SH-SY5Y (cell line): ENCODE measurements around the gene RPL5.

Experiments used
- GATA2 ChIP-seq: IDR thresholded peaks from 2 replicates; pipeline ENCODE4 v1.6.1; 2011; ENCODE audit warnings: mild to moderate bottlenecking, low read depth, low read length
- GATA3 ChIP-seq: IDR thresholded peaks from 2 replicates; pipeline ENCODE4 v1.6.1; 2011; ENCODE audit warnings: low read depth, mild to moderate bottlenecking, low read length, moderate library complexity

RPL5 gene

DNA sequence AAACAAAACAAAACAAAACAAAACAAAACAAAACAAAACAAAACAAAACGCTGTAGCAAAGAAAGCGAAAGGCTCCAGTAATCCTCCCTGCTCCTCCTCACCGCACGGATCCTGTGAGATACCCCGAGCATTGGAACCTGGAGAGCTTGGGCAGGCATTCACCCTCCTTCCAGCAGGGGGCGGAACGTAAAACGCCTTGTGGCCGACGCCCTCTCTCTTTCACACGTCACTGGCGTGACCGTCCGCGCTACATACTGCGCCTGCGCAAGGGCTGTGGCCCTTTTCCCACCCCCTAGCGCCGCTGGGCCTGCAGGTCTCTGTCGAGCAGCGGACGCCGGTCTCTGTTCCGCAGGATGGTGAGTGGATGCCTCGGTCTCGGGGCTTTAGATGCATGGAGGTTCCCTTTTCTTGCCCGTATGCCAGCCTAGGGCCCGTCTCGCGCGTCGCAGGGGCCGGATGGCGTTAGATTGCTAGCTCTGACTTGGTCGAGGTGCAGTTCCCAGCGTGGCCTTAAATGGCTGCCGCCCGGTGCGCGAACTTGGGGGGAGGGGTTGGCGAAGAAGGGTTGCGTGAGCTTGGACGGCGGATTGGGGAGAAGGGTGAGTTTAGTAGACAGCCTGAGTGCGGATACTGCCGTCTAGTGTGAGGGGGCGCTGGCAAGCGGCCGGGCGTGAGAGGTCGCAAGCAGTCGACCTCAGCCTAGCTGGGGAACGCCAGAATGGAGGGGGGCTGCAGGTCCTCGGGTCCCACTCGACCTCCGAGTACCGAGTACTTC, at the start of gene RPL5:
TSS of gene RPL5 (plus strand) at position 279 of the 775 bp plus-strand sequence. CDS start at position 354, 75 bp downstream.
- TF ChIP-seq GATA2 (no peak), GATA3 (no peak)

DNA sequence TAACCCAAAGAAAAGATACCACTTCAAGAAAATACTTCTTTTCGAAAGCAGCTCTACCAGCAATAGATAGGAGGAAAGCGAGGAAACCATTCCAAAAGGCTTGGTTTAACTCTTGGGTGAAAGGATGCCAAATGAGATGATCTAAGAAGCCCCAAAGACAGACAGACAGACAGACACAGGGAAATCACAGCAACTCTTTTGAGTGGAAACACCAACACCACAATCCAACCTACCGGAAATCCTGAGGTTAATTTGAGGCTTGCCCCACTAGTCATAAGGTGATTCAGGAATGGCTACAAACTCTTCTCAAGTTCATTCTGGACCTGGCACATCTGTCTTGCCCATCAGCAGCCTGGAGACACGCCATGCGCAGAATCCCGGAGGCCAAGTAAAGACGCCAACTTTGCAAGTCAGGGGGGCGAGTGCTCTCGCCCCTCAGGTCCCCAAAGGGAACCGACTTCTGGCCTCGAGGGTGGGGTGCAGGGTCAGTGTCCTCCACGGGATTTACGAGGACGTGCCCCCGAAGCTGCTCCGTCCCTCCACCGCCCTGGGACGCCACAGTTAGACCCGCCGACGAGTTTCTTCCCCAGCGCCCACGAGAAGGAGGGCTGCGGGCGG, 47.7 kb upstream of the RPL5 start:
- TF ChIP-seq GATA2 (no peak), GATA3 (no peak)

DNA sequence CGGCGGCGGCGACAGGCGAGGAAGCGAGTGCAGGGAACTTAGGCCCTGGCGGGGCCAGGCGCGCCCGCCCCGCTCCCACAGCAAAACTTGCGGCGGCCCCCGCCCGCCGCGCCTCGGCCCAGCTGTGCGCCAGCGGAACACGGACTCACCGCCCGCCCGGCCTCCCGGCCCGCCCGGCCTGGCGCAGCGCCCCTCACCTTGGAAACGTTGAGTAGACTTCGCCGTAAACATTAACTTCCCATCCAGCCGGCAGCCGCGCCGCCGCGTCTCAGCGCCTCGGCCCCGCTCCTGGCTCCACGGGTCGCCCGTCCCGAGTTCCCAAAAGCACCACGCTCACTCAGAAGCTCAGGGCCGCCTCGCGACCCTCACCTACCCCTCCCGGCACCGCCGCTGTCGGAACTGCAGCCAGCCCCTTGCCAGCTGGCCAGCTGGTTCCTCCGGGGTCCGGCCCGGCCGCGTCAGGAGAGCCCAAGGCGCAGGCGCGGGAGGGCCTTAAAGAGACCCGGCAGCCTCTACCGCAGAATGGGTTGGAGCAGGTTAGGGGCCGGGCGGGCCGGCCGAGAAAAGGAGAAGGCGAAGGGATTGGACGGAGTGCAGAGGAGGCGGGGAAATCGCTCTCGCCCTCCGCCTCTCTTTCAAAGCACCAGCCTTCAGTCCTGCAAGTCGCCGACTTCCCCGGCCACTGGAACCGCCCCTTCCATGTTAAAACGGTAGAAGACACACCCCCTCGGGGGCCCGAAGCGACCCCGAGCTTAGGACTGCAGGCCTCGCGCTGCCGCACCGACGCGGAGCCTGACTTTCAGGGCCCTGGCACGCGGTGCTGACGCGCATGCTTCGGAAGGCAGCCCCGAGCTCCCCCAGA, 47.0 kb upstream of the RPL5 start, which contains the start of gene EVI5:
TSS of gene EVI5 (minus strand) at position 470 of the 862 bp plus-strand sequence. CDS start 48,562 bp downstream, outside the sequence.
- TF ChIP-seq GATA3 (no peak), GATA2 (no peak)

DNA sequence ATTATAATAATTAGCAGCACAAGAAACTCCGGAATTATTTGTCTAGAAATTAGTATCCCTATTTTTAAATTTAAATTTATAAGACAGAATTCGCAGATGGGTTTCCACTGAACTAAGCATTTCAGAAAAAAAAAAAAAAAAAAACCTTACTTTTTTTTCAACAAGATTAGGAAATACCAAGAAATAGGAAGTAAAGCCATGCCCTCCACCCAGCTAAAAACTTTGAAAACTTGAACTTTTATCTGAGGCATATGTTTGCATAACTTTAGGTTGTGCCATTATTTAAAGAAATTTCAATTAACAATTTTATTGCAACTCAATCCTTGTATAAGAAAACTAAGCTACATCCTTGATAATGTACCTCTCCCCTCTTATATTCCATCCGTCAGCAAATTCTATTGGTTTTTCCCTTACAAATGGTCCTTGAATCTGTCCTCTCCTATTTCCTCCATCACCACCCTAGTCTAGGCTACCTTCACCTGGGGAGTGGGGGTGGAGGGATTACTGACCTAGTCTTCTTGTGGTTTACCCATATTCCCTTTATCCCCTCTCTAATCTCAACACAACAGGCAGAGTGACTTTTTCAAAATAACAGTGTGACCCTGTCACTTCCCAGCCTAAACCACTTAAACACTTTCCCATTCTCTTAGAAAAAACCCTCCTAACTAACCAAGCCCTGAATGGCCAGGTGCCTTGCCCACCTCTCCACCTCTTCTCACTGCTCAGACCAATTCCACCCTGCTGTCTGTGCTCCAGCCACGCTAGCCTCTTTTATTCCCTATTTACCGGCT, 45.5 kb upstream of the RPL5 start:
- no peak for TF ChIP-seq GATA3
- no peak for TF ChIP-seq GATA2

DNA sequence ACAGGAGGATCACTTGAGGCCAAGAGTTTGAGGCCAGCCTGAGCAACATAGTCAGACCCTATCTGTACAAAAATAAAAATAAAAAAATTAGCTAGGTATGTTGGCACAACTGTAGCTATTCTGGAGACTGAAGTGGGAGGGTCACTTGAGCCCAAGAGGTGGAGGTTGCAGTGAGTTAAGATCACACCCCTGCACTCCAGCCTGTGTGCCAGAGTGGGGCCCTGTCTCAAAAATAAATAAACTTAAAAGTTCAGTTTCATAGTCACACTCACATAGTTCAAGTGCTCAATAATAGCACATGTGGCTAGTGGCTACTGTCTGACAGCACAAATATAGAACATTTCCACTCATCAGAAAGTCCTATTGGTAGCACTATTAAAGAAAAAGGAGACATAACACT, 41.8 kb upstream of the RPL5 start:
- TF ChIP-seq GATA3 = no peak
- TF ChIP-seq GATA2 = no peak

DNA sequence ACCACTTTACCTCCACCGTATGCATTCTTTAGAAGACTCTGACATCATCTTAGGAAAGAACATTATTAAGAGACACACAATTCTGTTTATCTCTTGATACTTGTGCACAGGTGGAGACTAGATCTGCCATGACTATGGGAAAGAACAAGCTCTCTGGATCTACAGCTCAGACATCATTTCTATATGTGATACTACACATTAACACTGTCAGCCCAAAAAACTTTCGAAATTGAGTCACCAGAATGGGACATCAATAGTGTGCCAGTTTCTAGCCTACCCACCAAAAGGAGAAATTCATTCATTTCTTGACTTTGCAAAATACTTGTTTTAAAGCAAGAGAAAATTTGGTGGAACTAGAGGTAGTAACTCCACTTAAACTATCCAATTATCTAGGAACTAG, 41.0 kb upstream of the RPL5 start:
- TF ChIP-seq GATA3 (no peak), GATA2 (no peak)

DNA sequence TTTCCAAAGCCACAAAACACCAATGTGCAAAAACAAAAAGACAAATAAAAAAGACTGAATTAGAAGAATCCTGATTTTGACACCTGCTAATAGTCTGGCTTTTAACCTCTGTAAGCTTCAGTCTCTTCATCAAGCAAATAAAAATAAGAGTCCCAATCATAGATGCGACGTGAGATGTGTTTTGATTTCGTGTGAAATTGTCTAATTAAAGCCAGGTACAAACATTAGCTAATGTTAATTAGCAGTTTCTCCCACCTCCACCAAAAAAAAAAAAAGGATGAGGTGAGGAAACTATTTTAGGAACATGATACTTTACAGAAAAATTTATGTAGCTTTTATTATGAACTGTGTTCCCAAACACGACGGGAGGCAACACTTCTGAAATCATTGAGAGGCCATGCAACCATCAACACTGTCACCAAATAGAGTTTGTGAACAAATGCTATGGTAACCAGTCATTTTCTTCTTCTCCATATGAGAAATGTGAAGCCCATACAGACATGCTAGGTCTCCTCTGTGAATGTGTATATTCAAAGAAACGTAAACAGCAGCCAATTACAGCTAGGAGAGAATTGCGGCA, 40.3 kb upstream of the RPL5 start:
- no peak for TF ChIP-seq GATA2
- TF ChIP-seq GATA3 = no peak

DNA sequence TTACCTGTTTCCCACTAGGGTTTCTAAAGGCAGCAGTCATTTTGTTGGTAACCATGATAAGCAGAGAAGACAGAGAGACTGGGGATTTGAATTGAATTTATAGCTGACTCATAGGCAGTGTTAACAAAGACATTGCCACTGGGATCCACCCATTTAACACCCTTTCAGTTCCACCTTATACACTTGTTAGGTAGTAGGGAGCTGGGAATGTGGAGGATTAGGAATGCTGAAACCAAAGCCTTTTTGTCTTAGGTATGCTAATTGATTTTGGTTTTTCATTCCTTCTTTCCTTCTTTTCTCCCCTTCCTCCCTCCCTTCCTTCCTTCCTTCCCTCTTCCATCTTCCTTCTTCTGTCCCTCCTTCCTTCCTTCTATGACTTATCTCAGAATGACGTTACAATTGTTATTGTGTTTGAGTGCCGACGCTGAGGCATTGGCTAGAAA, 39.5 kb upstream of the RPL5 start:
- TF ChIP-seq GATA2 (no peak), GATA3 (no peak)

DNA sequence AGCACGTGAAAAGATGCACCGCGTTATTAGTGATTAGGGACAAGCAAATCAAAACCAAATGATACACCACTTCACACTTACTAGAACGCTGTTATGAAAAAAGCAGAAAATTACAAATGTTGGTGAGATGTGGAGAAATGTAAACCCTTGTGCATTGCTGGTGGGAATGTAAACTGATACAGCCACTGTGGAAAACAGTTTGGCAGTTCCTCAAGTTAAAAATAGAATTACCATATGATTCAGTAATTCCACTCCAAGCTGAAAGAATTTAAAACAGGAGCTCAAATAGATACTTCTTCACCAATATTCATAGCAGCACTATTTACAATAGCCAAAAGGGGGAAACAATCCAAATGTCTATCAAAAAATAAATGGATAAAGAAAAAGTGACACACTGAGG, 36.7 kb upstream of the RPL5 start:
- TF ChIP-seq GATA3 = no peak
- no peak for TF ChIP-seq GATA2

DNA sequence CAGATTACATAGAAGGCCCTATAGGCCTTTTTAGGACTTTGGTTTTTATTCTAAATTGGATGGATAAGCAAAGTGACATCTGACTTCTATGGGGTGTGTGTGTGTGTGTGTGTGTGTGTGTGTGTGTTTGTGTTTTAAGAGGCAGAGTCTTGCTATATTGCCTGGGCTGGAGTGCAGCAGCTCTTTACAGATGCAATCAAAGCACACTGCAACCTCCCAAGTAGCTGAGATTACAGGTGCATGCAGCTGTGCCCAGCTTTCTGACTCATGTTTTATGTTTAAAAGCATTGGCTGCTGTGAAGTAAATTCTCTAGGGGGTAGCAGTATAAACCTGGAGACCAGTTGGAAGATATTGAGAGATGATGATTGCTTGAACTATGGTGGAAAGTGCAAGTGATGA, 34.5 kb upstream of the RPL5 start:
- TF ChIP-seq GATA3 (no peak), GATA2 (no peak)

DNA sequence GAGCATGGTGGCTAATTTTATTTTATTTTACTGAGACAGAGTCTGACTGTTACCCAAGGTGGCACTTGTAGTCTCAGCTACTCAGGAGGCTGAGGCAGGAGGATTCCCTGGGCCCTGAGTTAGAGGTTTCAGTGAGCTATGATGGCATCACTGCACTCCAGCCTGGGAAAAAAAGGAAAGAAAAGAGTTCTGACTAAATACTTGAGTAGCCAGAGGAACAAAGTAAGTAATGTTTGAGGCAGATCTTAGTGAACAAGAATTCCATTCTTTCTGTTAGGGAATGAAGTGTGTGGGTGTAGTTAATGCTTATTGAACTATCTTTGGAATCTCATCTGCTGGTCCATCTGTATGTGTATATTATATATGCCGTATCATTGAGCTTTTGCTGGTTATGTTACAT, 33.9 kb upstream of the RPL5 start:
- TF ChIP-seq GATA2 (no peak), GATA3 (no peak)

DNA sequence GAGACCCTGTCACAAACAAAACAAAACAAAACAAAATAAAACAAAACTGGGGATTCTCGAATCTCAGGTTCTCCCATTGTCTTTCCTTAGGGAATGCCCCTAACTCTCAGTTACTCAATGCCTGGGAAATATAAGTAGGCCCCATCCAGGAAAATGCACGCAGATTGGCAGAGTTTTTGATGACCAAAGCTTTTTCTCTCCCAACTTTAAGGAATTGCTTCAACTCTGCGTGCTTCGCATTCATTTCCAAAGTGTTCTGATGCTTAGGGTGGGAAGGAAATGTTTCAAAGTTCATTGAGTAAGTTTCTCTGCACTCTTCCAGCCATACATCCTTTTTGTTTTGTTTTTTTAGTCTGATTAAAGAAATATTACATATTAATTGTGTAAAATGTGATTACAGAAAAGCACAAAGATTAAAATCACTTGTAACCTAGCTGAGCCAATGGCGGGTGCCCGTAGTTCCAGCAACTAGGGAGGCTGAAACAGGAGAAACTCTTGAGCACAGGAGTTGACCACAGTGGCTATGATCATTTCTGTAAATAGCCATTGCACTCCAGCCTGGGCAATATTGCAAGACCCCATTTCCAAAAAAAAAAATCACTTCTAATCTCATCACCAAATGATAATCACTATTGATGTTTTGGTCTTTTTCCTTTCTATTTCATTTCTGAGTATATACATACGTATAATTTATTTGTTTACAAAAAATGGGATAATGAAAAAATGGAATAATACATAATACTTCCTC, 28.5 kb upstream of the RPL5 start:
- TF ChIP-seq GATA2 (no peak), GATA3 (no peak)
